Body of pancreas (tissue), 4 donors: Measurements from ENCODE around the gene KYNU. TPM values are rescaled to one million over a fixed set of nuclear protein-coding genes. Genes with fewer than 3 reads are reported as not detected.
"Not testable (repeated sequence)": the region's sequence is repeated elsewhere in the genome, so short reads cannot be mapped to it uniquely, and the experiment has no call there.

Experiments
- ATAC-seq: fragments of 150-250 bp; one replicate; pipeline ENCODE4 v1.9.1; 2016
- DNase-seq, 4 donors: peaks; one replicate each; pipeline ENCODE4 v3.0.0-alpha.2; 2019
- H3K27ac ChIP-seq, 4 donors: fragments of 200-600 bp; sonication (generic); 1 replicate in 3 of 4; 2 replicates in 1 of 4; pipeline versions ENCODE4 v1.5.1 to v1.6.1; 2016 to 2019; ENCODE audit warnings: mild to moderate bottlenecking in 1 of 4, mixed read lengths in 1 of 4, moderate library complexity in 1 of 4
- H3K27me3 ChIP-seq, 2 donors: fragments of 200-600 bp; sonication (generic); one replicate each; pipeline ENCODE4 v1.6.0; 2016; ENCODE audit warnings: mild to moderate bottlenecking in 1 of 2
- H3K36me3 ChIP-seq, 2 donors: fragments of 200-600 bp; sonication (generic); replicated peaks in 1 of 2; 2 replicates each; pipeline ENCODE4 v1.5.1; 2016; ENCODE audit warnings: low read depth in 2 of 2; ENCODE audit not compliant: insufficient read depth in 1 of 2
- H3K4me1 ChIP-seq: fragments of 200-600 bp; sonication (generic); one replicate; pipeline ENCODE4 v1.6.0; 2016
- H3K4me3 ChIP-seq, 2 donors: fragments of 200-600 bp; sonication (generic); 1 replicate in 1 of 2; 2 replicates in 1 of 2; pipeline ENCODE4 v1.5.1; 2016 to 2019
- H3K9me3 ChIP-seq, 3 donors: fragments of 200-600 bp; sonication (generic); 1 replicate in 2 of 3; 2 replicates in 1 of 3; pipeline ENCODE4 v1.5.1; 2016
- POLR2A ChIP-seq, 3 donors: fragments of 450-650 bp; IDR thresholded peaks; one replicate each; pipeline ENCODE4 v1.6.1; 2016; ENCODE audit warnings: antibody characterized with exemption in 3 of 3, mild to moderate bottlenecking in 2 of 3
- WGBS, 2 donors: methylation state at CpG; one replicate each; pipeline ENCODE4 v1.1.5; 2017; 5-methylcytosine and 5-hydroxymethylcytosine counted together
- intact Hi-C: fragments of 100-400 bp; cut with DNase I; formaldehyde crosslinking; loops from one replicate; pipeline ENCODE4 v1.15.1; 2023
- small RNA-seq: library from RNA; depleted of rRNA; stranded (forward); fragments of <200 nt; gene quantifications from one replicate; pipeline ENCODE3, GENCODE V24; 2016
- total RNA-seq, 2 donors: library from RNA; depleted of rRNA; stranded (reverse); fragments of >200 nt; gene quantifications; one replicate each; pipeline ENCODE4 v1.1.0, GENCODE V29; 2016
- TF ChIP-seq, protein P1 (sequence below), 7 experiments: fragments of 450-650 bp in 4 of 7; fragments of 200-600 bp in 3 of 7; sonication (generic) in 3 of 7; IDR thresholded peaks; one replicate each; pipeline ENCODE4 v1.5.1; 2016 to 2019; ENCODE audit warnings: antibody characterized with exemption in 7 of 7

KYNU gene
- total RNA-seq, 2 donors from 2014 or later: 0.33 to 0.78 TPM

DNA sequence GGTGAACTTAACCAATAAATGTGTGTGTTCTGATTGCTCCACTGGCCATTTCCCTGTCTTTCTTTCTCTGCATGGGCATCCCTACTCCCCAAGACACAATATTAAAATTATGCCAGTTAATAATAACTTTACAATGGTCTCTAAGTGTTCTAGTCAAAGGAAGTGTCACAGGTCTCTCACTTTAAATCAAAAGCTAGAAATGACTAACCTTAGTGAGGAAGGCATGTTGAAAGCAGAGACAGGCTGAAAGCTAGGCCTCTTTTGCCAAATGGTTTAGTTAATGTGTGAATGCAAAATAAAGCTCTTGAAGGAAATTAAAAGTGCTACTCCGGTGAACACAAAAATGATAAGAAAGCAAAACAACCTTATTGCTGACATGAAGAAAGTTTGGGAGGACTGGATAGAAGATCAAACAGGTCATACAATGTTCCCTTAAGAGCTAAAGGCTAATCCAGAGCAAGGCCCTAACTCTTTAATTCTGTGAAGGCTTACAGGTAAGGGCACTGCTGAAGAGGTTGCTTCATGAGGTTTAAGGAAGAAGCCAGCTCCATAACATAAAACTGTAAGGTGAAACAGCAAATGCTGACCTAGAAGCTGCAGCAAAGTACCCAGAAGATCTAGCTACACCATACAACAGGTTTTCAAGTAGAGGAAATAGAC lies 207.8 kb downstream of the KYNU start:
- Histone ChIP-seq H3K4me3 (no peak overlapping the region), H3K9me3 (no peaks in the 10 kb centered on the region), H3K27ac (no peak overlapping the region), H3K27me3 (no peaks in the 10 kb centered on the region), H3K4me1 (no peaks in the 10 kb centered on the region), H3K36me3 (no peaks in the 10 kb centered on the region)
- TF ChIP-seq, protein P1, sequence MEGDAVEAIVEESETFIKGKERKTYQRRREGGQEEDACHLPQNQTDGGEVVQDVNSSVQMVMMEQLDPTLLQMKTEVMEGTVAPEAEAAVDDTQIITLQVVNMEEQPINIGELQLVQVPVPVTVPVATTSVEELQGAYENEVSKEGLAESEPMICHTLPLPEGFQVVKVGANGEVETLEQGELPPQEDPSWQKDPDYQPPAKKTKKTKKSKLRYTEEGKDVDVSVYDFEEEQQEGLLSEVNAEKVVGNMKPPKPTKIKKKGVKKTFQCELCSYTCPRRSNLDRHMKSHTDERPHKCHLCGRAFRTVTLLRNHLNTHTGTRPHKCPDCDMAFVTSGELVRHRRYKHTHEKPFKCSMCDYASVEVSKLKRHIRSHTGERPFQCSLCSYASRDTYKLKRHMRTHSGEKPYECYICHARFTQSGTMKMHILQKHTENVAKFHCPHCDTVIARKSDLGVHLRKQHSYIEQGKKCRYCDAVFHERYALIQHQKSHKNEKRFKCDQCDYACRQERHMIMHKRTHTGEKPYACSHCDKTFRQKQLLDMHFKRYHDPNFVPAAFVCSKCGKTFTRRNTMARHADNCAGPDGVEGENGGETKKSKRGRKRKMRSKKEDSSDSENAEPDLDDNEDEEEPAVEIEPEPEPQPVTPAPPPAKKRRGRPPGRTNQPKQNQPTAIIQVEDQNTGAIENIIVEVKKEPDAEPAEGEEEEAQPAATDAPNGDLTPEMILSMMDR (IDR thresholded peaks at IDR 0.05): no peak
- TF ChIP-seq POLR2A (IDR thresholded peaks at IDR 0.05): no peak
- intact Hi-C loops: no loop called here
- DNase-seq (no peak), ATAC-seq (no peak)
- WGBS, 2 donors: 74 to 81% methylated on average over 1 of the region's 1 CpG

DNA sequence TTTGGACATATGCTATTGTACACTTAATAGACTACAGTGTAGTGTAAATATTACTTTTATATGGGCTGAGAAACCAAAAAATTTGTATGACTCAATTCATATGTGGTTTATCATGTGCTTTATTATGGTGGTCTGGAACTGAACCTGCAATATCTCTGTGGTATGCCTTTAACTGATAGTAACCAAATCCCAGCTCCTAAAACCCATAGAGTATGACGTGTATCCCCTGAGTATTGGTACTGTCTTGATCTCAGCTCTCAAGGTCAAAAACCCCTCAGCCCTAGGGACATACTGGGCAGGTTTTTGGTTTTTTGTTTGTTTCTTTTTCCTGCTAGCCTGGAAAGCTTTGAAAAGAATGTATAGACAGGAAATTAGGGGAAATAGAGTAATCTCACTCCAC lies 209.6 kb downstream of the KYNU start:
- Histone ChIP-seq H3K4me1 (no peaks in the 10 kb centered on the region), H3K36me3 (no peaks in the 10 kb centered on the region), H3K9me3 (no peaks in the 10 kb centered on the region), H3K4me3 (no peak overlapping the region), H3K27me3 (no peaks in the 10 kb centered on the region), H3K27ac (no peak overlapping the region)
- no peak for ATAC-seq
- TF ChIP-seq POLR2A (IDR thresholded peaks at IDR 0.05): no peak
- TF ChIP-seq, protein P1 (IDR thresholded peaks at IDR 0.05): no peak
- no peak for DNase-seq
- 24 to 33% methylated on average over 1 of the region's 1 CpG for WGBS, 2 donors
- intact Hi-C loops: no loop called here

DNA sequence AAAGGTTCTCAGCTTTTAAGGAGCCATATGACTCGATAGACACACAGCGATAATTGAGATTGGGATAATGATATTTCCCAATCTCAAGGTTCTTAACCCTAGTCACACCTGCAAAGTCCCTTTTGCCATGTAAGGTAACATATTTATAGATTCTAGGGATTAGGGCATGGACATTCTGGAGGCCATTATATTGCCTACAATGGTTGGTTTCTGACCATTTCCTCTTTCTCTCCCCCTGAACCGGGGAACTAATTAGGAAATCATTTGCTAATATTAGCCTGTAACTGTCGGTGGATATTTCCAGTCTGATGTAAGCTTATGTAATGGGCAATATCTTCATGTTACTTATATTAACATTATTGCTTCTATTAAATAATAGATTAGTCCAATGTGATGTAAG lies 210.9 kb downstream of the KYNU start:
- whole genome bisulfite sequencing, 2 donors: 67 to 72% methylated on average over 4 of the region's 4 CpGs
- intact Hi-C loops: no loop called here
- H3K9me3 ChIP-seq: no peaks in the 10 kb centered on the region
- DNase-seq (no peak), ATAC-seq (no peak)
- TF ChIP-seq, protein P1 (IDR thresholded peaks at IDR 0.05): no peak
- no peak for TF ChIP-seq POLR2A (IDR thresholded peaks at IDR 0.05)
- H3K4me1 ChIP-seq: no peaks in the 10 kb centered on the region
- no peak overlapping the region for H3K27ac ChIP-seq
- H3K27me3 ChIP-seq: no peaks in the 10 kb centered on the region
- no peak overlapping the region for H3K4me3 ChIP-seq
- no peaks in the 10 kb centered on the region for H3K36me3 ChIP-seq

DNA sequence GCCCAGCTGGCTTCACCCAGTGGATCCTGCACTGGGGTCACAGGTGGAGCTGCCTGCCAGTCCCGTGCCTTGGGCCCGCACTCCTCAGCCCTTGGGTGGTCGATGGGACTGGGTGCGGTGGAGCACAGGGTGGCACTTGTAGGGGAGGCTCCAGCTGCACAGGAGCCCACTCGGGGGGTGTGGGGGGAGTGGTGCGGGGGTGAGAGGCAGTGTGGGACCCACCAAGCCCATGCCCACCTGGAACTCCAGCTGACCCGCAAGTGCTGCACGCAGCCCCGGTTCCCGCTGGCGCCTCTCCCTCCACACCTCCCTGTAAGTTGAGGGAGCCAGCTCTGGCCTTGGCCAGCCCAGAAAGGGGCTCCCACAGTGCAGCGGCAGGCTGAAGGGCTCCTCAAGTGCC lies 212.1 kb downstream of the KYNU start:
- WGBS, 2 donors: 90% methylated on average over 2 of the region's 12 CpGs; no CpG with 5 or more reads in 1 of the 2 donors
- H3K36me3 ChIP-seq, H3K4me1 ChIP-seq, H3K27me3 ChIP-seq, DNase-seq, H3K27ac ChIP-seq, H3K4me3 ChIP-seq, H3K9me3 ChIP-seq, intact Hi-C loops, ATAC-seq: not testable (repeated sequence)

Small RNA genes within 50 kb of the gene (small RNA-seq; reads per million reads assigned to genes)
- not detected for gene MTND4LP12
